Neural cell (in vitro differentiated cells): ENCODE measurements around the gene PIP4P1. TPM values are rescaled to one million over a fixed set of nuclear protein-coding genes. Genes with fewer than 3 reads are reported as not detected.

Experiments
- H2AFZ ChIP-seq: fragments of 200-600, 300-800 bp; sonication (generic), shearing (Covaris generic); 2 replicates; pipeline ENCODE4 v1.6.0; 2014; ENCODE audit warnings: low read depth, mild to moderate bottlenecking, antibody characterized with exemption, low read length, moderate library complexity
- H3F3A ChIP-seq: fragments of 200-600 bp; shearing (Covaris generic); 2 replicates; pipeline ENCODE4 v1.6.1; 2016; ENCODE audit warnings: mild to moderate bottlenecking, moderate library complexity, mixed read lengths, antibody characterized with exemption, low read length; ENCODE audit not compliant: insufficient read depth, poor library complexity, severe bottlenecking
- H3K27ac ChIP-seq: fragments of 200-600, 300-800 bp; sonication (generic), shearing (Covaris generic); 2 replicates; pipeline ENCODE4 v1.5.1; 2014; ENCODE audit warnings: mild to moderate bottlenecking, low read length, moderate library complexity
- H3K27me3 ChIP-seq: fragments of 300-800, 200-600 bp; sonication (generic), shearing (Covaris generic); 2 replicates; pipeline ENCODE4 v1.6.0; 2014; ENCODE audit warnings: mild to moderate bottlenecking, low read depth, low read length, moderate library complexity; ENCODE audit not compliant: insufficient read depth
- H3K36me3 ChIP-seq: fragments of 300-800, 200-600 bp; sonication (generic), shearing (Covaris generic); 2 replicates; pipeline ENCODE4 v1.5.1; 2014; ENCODE audit warnings: mild to moderate bottlenecking, antibody characterized with exemption, low read length, moderate library complexity; ENCODE audit not compliant: insufficient read depth
- H3K4me2 ChIP-seq: fragments of 300-800, 200-600 bp; sonication (generic), shearing (Covaris generic); 2 replicates; pipeline ENCODE4 v1.6.0; 2014; ENCODE audit warnings: mild to moderate bottlenecking, low read length
- H3K4me3 ChIP-seq: fragments of 300-800, 200-600 bp; sonication (generic), shearing (Covaris generic); 2 replicates; pipeline ENCODE4 v1.5.1; 2014; ENCODE audit warnings: mild to moderate bottlenecking, low read length, moderate library complexity
- H3K79me2 ChIP-seq: fragments of 200-600 bp; shearing (Covaris generic); replicated peaks from 2 replicates; pipeline ENCODE4 v1.6.0; 2014; ENCODE audit warnings: mild to moderate bottlenecking, low read length, moderate library complexity; ENCODE audit not compliant: insufficient read depth
- H3K9ac ChIP-seq: fragments of 300-800, 200-600 bp; sonication (generic), shearing (Covaris generic); 2 replicates; pipeline ENCODE4 v1.6.1; 2016; ENCODE audit warnings: mild to moderate bottlenecking, low read length, mixed read lengths
- H3K9me2 ChIP-seq: fragments of 200-600 bp; shearing (Covaris generic); 2 replicates; pipeline ENCODE4 v1.6.1; 2016; ENCODE audit warnings: mild to moderate bottlenecking, low read length, mixed read lengths; ENCODE audit not compliant: insufficient read depth
- H3K9me3 ChIP-seq: fragments of 200-600, 300-800 bp; sonication (generic), shearing (Covaris generic); 2 replicates; pipeline ENCODE4 v1.6.1; 2016; ENCODE audit warnings: mild to moderate bottlenecking, mixed run types, low read length, moderate library complexity, mixed read lengths
- H4K20me1 ChIP-seq: fragments of 200-600 bp; shearing (Covaris generic); 2 replicates; pipeline ENCODE4 v1.6.1; 2016; ENCODE audit warnings: mild to moderate bottlenecking, mixed run types; ENCODE audit not compliant: insufficient read depth
- CTCF ChIP-seq: fragments of 450-650 bp; IDR thresholded peaks from 2 replicates; pipeline ENCODE4 v1.5.1; 2014; ENCODE audit warnings: antibody characterized with exemption, mild to moderate bottlenecking, moderate library complexity; ENCODE audit not compliant: poor library complexity, severe bottlenecking
- EP300 ChIP-seq: fragments of 450-650 bp; conservative IDR thresholded peaks from 2 replicates; pipeline ENCODE4 v1.6.1; 2014; ENCODE audit warnings: antibody characterized with exemption, mild to moderate bottlenecking, moderate library complexity; ENCODE audit not compliant: poor library complexity, severe bottlenecking
- EZH2 ChIP-seq: fragments of 200-600, 300-800 bp; shearing (Covaris generic), sonication (generic); IDR thresholded peaks from 2 replicates; pipeline ENCODE4 v1.6.1; 2014; ENCODE audit warnings: antibody characterized with exemption, low read length, borderline replicate concordance, mild to moderate bottlenecking; ENCODE audit not compliant: insufficient read depth, poor library complexity, severe bottlenecking
- MXI1 ChIP-seq: fragments of 450-650 bp; conservative IDR thresholded peaks from 2 replicates; pipeline ENCODE4 v1.6.1; 2014; ENCODE audit warnings: antibody characterized with exemption, mild to moderate bottlenecking; ENCODE audit not compliant: poor library complexity, severe bottlenecking
- POLR2AphosphoS5 ChIP-seq: IDR thresholded peaks from 2 replicates; pipeline ENCODE4 v1.6.1; 2012
- RAD21 ChIP-seq: fragments of 450-650 bp; conservative IDR thresholded peaks from 2 replicates; pipeline ENCODE4 v1.6.1; 2014; ENCODE audit warnings: antibody characterized with exemption, mild to moderate bottlenecking, moderate library complexity
- REST ChIP-seq: IDR thresholded peaks from 2 replicates; pipeline ENCODE4 v1.6.1; 2012; ENCODE audit warnings: borderline replicate concordance
- SMC3 ChIP-seq: fragments of 450-650 bp; conservative IDR thresholded peaks from 2 replicates; pipeline ENCODE4 v1.6.1; 2014; ENCODE audit warnings: antibody characterized with exemption, mild to moderate bottlenecking, moderate library complexity; ENCODE audit not compliant: poor library complexity
- TAF1 ChIP-seq: IDR thresholded peaks from 2 replicates; pipeline ENCODE4 v1.6.1; 2012; ENCODE audit warnings: low read depth
- polyA plus RNA-seq: library from polyadenylated mRNA; depleted of rRNA; stranded (reverse); fragments of >200 nt; gene quantifications from 2 replicates; pipeline ENCODE4 v1.2.3, GENCODE V29; 2014

The PIP4P1 gene
- polyA plus RNA-seq, 1 donor from 2014 or later, result 77.2 TPM

- H3K36me3 ChIP-seq, result no peaks in the 10 kb centered on the region
- H3K4me3 ChIP-seq, result no peak overlapping the region
- no peak overlapping the region for H3K27ac ChIP-seq
- no peak overlapping the region for H2AFZ ChIP-seq
- H3K79me2 ChIP-seq, result no peaks in the 10 kb centered on the region
- H3K9ac ChIP-seq, result no peak overlapping the region
- H3K9me2 ChIP-seq, result no peaks in the 10 kb centered on the region
- no peak overlapping the region for H3K4me2 ChIP-seq
- no peaks in the 10 kb centered on the region for H3K9me3 ChIP-seq
- no peaks in the 10 kb centered on the region for H4K20me1 ChIP-seq
- H3F3A ChIP-seq, result no peaks in the 10 kb centered on the region
- H3K27me3 ChIP-seq, result no peaks in the 10 kb centered on the region
- TF ChIP-seq RAD21 (no peak), EZH2 (no peak), MXI1 (no peak), TAF1 (no peak), SMC3 (no peak), REST (no peak), CTCF (no peak), POLR2AphosphoS5 (no peak), EP300 (no peak)
Observed at GRCh38 chr14:20501346-20501745, 40.1 kb upstream of the PIP4P1 start.

GRCh38 chr14:20499881-20500280 is 38.6 kb upstream of the PIP4P1 start:
- Histone ChIP-seq H3K9me2 (no peaks in the 10 kb centered on the region), H3K36me3 (no peaks in the 10 kb centered on the region), H3K9me3 (no peaks in the 10 kb centered on the region), H3F3A (no peaks in the 10 kb centered on the region), H3K27ac (no peak overlapping the region), H3K27me3 (no peaks in the 10 kb centered on the region), H3K9ac (no peak overlapping the region), H3K79me2 (no peaks in the 10 kb centered on the region), H3K4me2 (no peak overlapping the region), H4K20me1 (no peaks in the 10 kb centered on the region), H2AFZ (no peak overlapping the region), H3K4me3 (no peak overlapping the region)
- TF ChIP-seq TAF1, result no peak

- no peak overlapping the region for H3K27ac ChIP-seq
- no peak overlapping the region for H2AFZ ChIP-seq
- H3K4me3 ChIP-seq, result no peak overlapping the region
- no peaks in the 10 kb centered on the region for H3K79me2 ChIP-seq
- TF ChIP-seq TAF1, result no peak
- H3K9ac ChIP-seq, result no peak overlapping the region
- no peaks in the 10 kb centered on the region for H3F3A ChIP-seq
- H3K27me3 ChIP-seq, result no peaks in the 10 kb centered on the region
- H3K9me2 ChIP-seq, result no peaks in the 10 kb centered on the region
- no peak overlapping the region for H3K4me2 ChIP-seq
- no peaks in the 10 kb centered on the region for H3K9me3 ChIP-seq
- no peaks in the 10 kb centered on the region for H4K20me1 ChIP-seq
- no peaks in the 10 kb centered on the region for H3K36me3 ChIP-seq
Observed at GRCh38 chr14:20499108-20499507, 37.9 kb upstream of the PIP4P1 start.
